HCT116 (cell line): ENCODE results near the gene SUOX.

Experiments
- EZH2 ChIP-seq: fragments of 200-600 bp; sonication (generic); IDR thresholded peaks from 2 replicates; pipeline ENCODE4 v1.6.1; 2017; ENCODE audit warnings: antibody characterized with exemption, mixed run types
- POLR2A ChIP-seq: IDR thresholded peaks from 2 replicates; pipeline ENCODE4 v1.7.0; 2011; ENCODE audit warnings: borderline replicate concordance; ENCODE audit not compliant: insufficient read depth, insufficient read length; ENCODE audit errors: extremely low read depth
- POLR2AphosphoS5 ChIP-seq: IDR thresholded peaks from 2 replicates; pipeline ENCODE4 v1.6.1; 2011; ENCODE audit warnings: mild to moderate bottlenecking, low read depth, low read length, moderate library complexity
- SRF ChIP-seq: IDR thresholded peaks from 2 replicates; pipeline ENCODE4 v1.6.1; 2012; ENCODE audit warnings: low read depth
- YY1 ChIP-seq: IDR thresholded peaks from 2 replicates; pipeline ENCODE4 v1.6.1; 2011; ENCODE audit warnings: low read length, low read depth, moderate library complexity, mild to moderate bottlenecking; ENCODE audit not compliant: insufficient replicate concordance; ENCODE audit errors: extremely low read depth
- TF ChIP-seq, protein P1 (sequence below), 3 experiments: fragments of 200-600 bp in 1 of 3; sonication (generic) in 1 of 3; IDR thresholded peaks in 2 of 3; conservative IDR thresholded peaks in 1 of 3; 2 replicates each; pipeline ENCODE4 v1.5.1; 2012 to 2017; ENCODE audit warnings: low read depth in 2 of 3, low read length in 2 of 3, antibody characterized with exemption in 1 of 3, borderline replicate concordance in 1 of 3, control low read depth in 1 of 3, mild to moderate bottlenecking in 1 of 3, mixed read lengths in 1 of 3, mixed run types in 1 of 3, moderate library complexity in 1 of 3; ENCODE audit not compliant: insufficient read depth in 1 of 3
- TF ChIP-seq, protein P2 (sequence below): IDR thresholded peaks from 2 replicates; pipeline ENCODE4 v1.6.1; 2012

DNA sequence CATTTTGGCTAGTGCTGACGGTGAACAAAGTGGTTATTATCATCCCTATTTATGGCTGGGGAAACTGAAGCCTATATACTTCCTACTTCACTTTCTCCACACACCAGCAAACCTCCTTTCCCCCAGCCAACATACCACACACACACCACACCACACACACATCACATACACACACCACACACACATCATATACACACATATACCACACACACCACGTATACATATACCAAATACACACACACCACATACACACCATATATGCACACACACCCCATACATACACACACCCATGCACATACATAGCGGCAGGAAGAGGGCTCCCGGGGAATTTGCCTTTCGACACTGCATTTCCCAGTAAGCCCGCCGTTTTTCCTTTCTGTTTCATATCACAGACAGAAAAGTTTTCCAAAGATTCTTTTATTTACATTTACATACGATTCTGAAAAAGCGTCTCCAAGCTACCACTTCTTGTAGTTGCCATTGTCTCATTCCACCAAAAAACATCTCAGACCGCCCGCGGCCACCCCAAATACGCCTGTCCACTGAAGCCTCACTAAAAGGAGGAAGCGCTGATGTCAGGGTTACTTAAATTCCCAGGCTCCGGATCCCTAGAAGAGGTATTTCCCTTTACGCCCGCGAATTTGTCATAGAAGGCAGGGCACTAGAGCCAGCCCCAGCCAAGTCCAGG lies 24.0 kb upstream of the SUOX start:
- TF ChIP-seq YY1: no peak
- TF ChIP-seq, protein P1, sequence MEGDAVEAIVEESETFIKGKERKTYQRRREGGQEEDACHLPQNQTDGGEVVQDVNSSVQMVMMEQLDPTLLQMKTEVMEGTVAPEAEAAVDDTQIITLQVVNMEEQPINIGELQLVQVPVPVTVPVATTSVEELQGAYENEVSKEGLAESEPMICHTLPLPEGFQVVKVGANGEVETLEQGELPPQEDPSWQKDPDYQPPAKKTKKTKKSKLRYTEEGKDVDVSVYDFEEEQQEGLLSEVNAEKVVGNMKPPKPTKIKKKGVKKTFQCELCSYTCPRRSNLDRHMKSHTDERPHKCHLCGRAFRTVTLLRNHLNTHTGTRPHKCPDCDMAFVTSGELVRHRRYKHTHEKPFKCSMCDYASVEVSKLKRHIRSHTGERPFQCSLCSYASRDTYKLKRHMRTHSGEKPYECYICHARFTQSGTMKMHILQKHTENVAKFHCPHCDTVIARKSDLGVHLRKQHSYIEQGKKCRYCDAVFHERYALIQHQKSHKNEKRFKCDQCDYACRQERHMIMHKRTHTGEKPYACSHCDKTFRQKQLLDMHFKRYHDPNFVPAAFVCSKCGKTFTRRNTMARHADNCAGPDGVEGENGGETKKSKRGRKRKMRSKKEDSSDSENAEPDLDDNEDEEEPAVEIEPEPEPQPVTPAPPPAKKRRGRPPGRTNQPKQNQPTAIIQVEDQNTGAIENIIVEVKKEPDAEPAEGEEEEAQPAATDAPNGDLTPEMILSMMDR (IDR thresholded peaks at IDR 0.05 in 2 of 3, conservative IDR thresholded peaks at IDR 0.05 in 1 of 3; ENCODE audit: borderline replicate concordance in 1 of 3, insufficient read depth in 1 of 3, low read depth in 2 of 3, low read length in 2 of 3): no peak
- TF ChIP-seq, protein P2, sequence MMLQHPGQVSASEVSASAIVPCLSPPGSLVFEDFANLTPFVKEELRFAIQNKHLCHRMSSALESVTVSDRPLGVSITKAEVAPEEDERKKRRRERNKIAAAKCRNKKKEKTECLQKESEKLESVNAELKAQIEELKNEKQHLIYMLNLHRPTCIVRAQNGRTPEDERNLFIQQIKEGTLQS: no peak
- TF ChIP-seq POLR2A: no peak
- no peak; the same call in 1 of the 2 replicates for TF ChIP-seq POLR2AphosphoS5
- TF ChIP-seq EZH2: no peak
- TF ChIP-seq SRF: no peak
